Endothelial cell (in vitro differentiated cells): ENCODE measurements around the gene MATCAP1. TPM values are rescaled to one million over a fixed set of nuclear protein-coding genes. Genes with fewer than 3 reads are reported as not detected.

Experiments
- DNase-seq: peaks from one replicate; pipeline ENCODE4 v3.0.0; 2021; ENCODE audit warnings: low spot score
- H3K27ac Mint-ChIP-seq: one replicate; pipeline ENCODE4 v1.8.0; 2021; ENCODE audit warnings: mixed read lengths, inconsistent platforms; ENCODE audit not compliant: unreplicated experiment
- H3K27me3 Mint-ChIP-seq: one replicate; pipeline ENCODE4 v1.8.0; 2021; ENCODE audit warnings: mild to moderate bottlenecking, moderate library complexity, mixed read lengths, inconsistent platforms; ENCODE audit not compliant: unreplicated experiment
- H3K36me3 Mint-ChIP-seq: one replicate; pipeline ENCODE4 v1.8.0; 2021; ENCODE audit warnings: mild to moderate bottlenecking, low read depth, mixed read lengths, inconsistent platforms; ENCODE audit not compliant: unreplicated experiment
- H3K4me1 Mint-ChIP-seq: one replicate; pipeline ENCODE4 v1.8.0; 2021; ENCODE audit warnings: mild to moderate bottlenecking, mixed read lengths, inconsistent platforms; ENCODE audit not compliant: unreplicated experiment
- H3K4me3 Mint-ChIP-seq: one replicate; pipeline ENCODE4 v1.8.0; 2021; ENCODE audit warnings: mild to moderate bottlenecking, mixed read lengths, inconsistent platforms; ENCODE audit not compliant: unreplicated experiment
- H3K9me3 Mint-ChIP-seq: one replicate; pipeline ENCODE4 v1.8.0; 2021; ENCODE audit warnings: mixed read lengths, inconsistent platforms; ENCODE audit not compliant: unreplicated experiment
- CTCF ChIP-seq: fragments of 200-600 bp; sonication (generic); IDR thresholded peaks from one replicate; pipeline ENCODE4 v1.5.0; 2021; ENCODE audit warnings: antibody characterized with exemption; ENCODE audit not compliant: unreplicated experiment
- total RNA-seq: library from RNA; stranded (reverse); fragmentation: NEBNext Ultra II Directional; extraction: Animal tissue kit (Norgen Biotek cat#: 25700); gene quantifications from one replicate; pipeline ENCODE4 v1.2.1, GENCODE V29; 2021; ENCODE audit not compliant: unreplicated experiment

The MATCAP1 gene
- total RNA-seq, 1 donor from 2014 or later, result 88.8 TPM

- H3K4me3 Mint-ChIP-seq, result peak overlapping the region; percentile 51
- no peak for TF ChIP-seq CTCF
- peak overlapping the region; percentile 75 for H3K27ac Mint-ChIP-seq
Observed at GRCh38 chr16:67148656-67149275, 35.0 kb downstream of the MATCAP1 start.

GRCh38 chr16:67148221-67148620 lies 35.5 kb downstream of the MATCAP1 start:
- no peak for TF ChIP-seq CTCF
- H3K9me3 Mint-ChIP-seq, result no peaks in the 10 kb centered on the region
- H3K27me3 Mint-ChIP-seq, result peaks cover 34% of the 10 kb centered on the region
- H3K27ac Mint-ChIP-seq, result peak overlapping the region; percentile 75
- H3K4me3 Mint-ChIP-seq, result peak overlapping the region; percentile 51
- no peak for DNase-seq
- no peaks in the 10 kb centered on the region for H3K4me1 Mint-ChIP-seq
- peaks cover 17% of the 10 kb centered on the region for H3K36me3 Mint-ChIP-seq

More at GRCh38 chr16:67148656-67149275, 35.0 kb downstream of the MATCAP1 start:
- H3K27me3 Mint-ChIP-seq, result peaks cover 35% of the 10 kb centered on the region
- DNase-seq, result no peak
- no peaks in the 10 kb centered on the region for H3K4me1 Mint-ChIP-seq
- no peaks in the 10 kb centered on the region for H3K9me3 Mint-ChIP-seq
- peaks cover 17% of the 10 kb centered on the region for H3K36me3 Mint-ChIP-seq

- no peaks in the 10 kb centered on the region for H3K4me1 Mint-ChIP-seq
- peaks cover 17% of the 10 kb centered on the region for H3K36me3 Mint-ChIP-seq
- no peak for DNase-seq
- no peak for TF ChIP-seq CTCF
- no peak overlapping the region for H3K4me3 Mint-ChIP-seq
- H3K9me3 Mint-ChIP-seq, result no peaks in the 10 kb centered on the region
- no peak overlapping the region for H3K27ac Mint-ChIP-seq
- H3K27me3 Mint-ChIP-seq, result peaks cover 33% of the 10 kb centered on the region
Observed at GRCh38 chr16:67147437-67148140, 36.2 kb downstream of the MATCAP1 start.

- no peak for DNase-seq
- Mint-ChIP-seq H3K9me3 (no peaks in the 10 kb centered on the region), H3K4me3 (no peak overlapping the region), H3K27ac (no peak overlapping the region), H3K4me1 (no peaks in the 10 kb centered on the region), H3K27me3 (peaks cover 27% of the 10 kb centered on the region), H3K36me3 (peaks cover 22% of the 10 kb centered on the region)
- TF ChIP-seq CTCF, result no peak
Observed at GRCh38 chr16:67146523-67147357, 37.0 kb downstream of the MATCAP1 start.
